ENCODE measurements around the gene DEUP1.

DEUP1 gene

DNA sequence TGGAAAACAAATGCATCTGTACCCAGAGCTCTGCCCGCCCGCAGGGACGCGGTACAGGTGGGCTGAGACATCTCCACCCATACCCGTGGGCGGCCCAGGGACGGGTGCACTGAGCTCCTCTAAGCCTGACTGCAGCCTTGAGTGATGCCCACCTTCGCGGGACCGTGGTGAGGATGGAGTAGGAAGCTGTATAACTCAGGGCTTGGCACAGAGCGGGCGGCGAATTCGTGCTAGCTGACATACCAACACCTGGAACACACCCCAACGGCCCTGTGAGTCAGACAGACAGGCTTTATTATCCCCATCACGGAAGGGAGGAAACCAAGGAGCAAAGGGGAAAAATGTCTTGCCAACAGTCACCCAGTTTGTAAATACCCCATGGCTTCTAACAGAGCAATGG, 150.7 kb downstream of the DEUP1 start:
- DNase-seq = no peak

- no peak for DNase-seq
Observed at GRCh38 chr11:93481696-93482095, 151.2 kb downstream of the DEUP1 start.

DNA sequence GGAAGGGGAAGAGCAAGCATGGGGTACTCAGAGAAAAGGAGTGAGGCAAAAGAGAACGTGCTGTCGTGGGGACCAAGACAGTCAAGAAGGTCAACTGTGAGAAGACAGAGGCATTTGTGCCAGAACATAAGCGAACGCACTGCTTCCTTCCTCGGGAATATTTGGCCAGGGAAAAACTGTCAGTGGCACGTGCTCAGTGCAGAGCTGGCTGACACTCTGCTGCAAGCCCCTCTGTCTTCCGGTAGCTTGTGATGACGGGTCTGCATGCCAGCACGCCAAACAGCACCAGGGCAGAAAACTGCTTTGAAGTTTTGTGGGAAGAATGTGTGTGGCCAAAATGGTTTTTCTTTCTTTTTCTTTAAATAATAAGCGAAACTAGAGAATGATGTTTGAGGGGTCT, 152.0 kb downstream of the DEUP1 start:
- DNase-seq = no peak

DNA sequence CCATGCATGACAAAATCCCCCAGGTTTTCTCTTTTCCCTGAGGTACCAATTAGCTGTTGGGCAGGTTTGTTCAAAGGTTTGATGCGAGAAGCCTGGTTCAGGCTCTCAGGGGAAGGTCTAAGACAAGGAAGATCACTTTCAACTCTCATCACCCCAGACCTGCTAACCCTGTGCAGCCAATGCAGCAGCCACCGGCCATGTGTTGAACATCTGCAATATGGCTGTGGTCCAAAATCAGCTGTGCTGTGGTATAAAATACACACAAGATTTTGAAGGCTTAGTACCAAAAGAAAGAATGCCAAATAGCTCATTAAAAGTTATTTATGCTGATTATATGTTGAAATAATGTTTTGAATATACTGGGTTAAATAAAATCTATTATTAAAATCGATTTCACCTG, 154.2 kb downstream of the DEUP1 start:
- no peak for DNase-seq

GRCh38 chr11:93485983-93486382, 155.4 kb downstream of the DEUP1 start:
- DNase-seq = no peak

DNA sequence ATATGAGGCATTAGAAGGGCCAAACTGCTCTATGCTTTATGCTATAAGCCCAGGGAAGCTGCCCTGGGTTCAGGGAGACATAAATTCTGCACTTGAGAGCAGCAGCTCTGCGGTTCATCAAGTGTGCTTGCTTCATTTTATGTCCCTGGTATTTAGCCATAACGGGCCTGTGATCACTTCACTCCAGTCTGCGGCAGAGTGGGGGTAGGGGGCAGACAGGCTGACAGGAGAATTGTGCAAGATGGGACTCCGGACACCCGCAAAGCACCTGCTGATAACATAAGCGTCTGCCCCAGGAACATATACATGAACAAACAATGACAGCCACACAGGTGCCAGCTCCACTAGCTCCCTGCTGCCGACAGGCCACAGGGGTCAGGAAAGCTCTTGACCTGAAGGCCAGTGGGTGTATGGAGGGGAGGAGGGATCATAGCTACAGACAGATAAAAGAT, 156.5 kb downstream of the DEUP1 start:
- no peak for DNase-seq

All from amniotic stem cell (primary cell).